Spleen (tissue), 11 donors: Measurements from ENCODE around the gene PCDHB6. TPM values are rescaled to one million over a fixed set of nuclear protein-coding genes. Genes with fewer than 3 reads are reported as not detected.
A peak's percentile ranks its signal among the peaks of the same experiment; 100 is the strongest.
"Not testable (repeated sequence)": the region's sequence is repeated elsewhere in the genome, so short reads cannot be mapped to it uniquely, and the experiment has no call there.

Experiments used
- DNase-seq: peaks from one replicate; pipeline ENCODE4 v3.0.0-alpha.2; 2020
- H3K27ac ChIP-seq, 8 donors: fragments of 200-600 bp; sonication (generic) in 7 of 8; 1 replicate in 4 of 8; 2 replicates in 4 of 8; pipeline versions ENCODE4 v1.5.0 to v1.8.0; 2016 to 2021; ENCODE audit warnings: inconsistent platforms in 4 of 8, mild to moderate bottlenecking in 4 of 8, moderate library complexity in 1 of 8
- H3K27me3 ChIP-seq, 7 donors: fragments of 200-600 bp; sonication (generic) in 6 of 7; replicated peaks in 1 of 7; 1 replicate in 4 of 7; 2 replicates in 3 of 7; pipeline versions ENCODE4 v1.5.0 to v1.8.0; 2016 to 2021; ENCODE audit warnings: inconsistent platforms in 3 of 7, mild to moderate bottlenecking in 1 of 7
- H3K36me3 ChIP-seq, 6 donors: fragments of 200-600 bp; sonication (generic) in 5 of 6; 1 replicate in 4 of 6; 2 replicates in 2 of 6; pipeline versions ENCODE4 v1.5.0 to v1.8.0; 2016 to 2021; ENCODE audit warnings: inconsistent platforms in 2 of 6
- H3K4me1 ChIP-seq, 6 donors: fragments of 200-600 bp; sonication (generic) in 5 of 6; 1 replicate in 3 of 6; 2 replicates in 3 of 6; pipeline versions ENCODE4 v1.5.0 to v1.8.0; 2016 to 2021; ENCODE audit warnings: inconsistent platforms in 3 of 6
- H3K4me3 ChIP-seq, 8 donors: fragments of 200-600 bp; sonication (generic) in 7 of 8; 1 replicate in 4 of 8; 2 replicates in 4 of 8; pipeline versions ENCODE4 v1.5.0 to v1.8.0; 2016 to 2021; ENCODE audit warnings: inconsistent platforms in 4 of 8, mild to moderate bottlenecking in 4 of 8, moderate library complexity in 2 of 8
- H3K9me3 ChIP-seq, 8 donors: fragments of 200-600 bp; sonication (generic) in 7 of 8; 1 replicate in 4 of 8; 2 replicates in 4 of 8; pipeline versions ENCODE4 v1.5.0 to v1.8.0; 2016 to 2021; ENCODE audit warnings: inconsistent platforms in 4 of 8
- POLR2A ChIP-seq, 3 donors: fragments of 450-650 bp; IDR thresholded peaks; one replicate each; pipeline ENCODE4 v1.5.1; 2017; ENCODE audit warnings: antibody characterized with exemption in 3 of 3, mild to moderate bottlenecking in 1 of 3
- POLR2AphosphoS5 ChIP-seq, 3 donors: sonication (generic); formaldehyde crosslinking; IDR thresholded peaks; one replicate each; pipeline ENCODE4 v1.5.1; 2017; ENCODE audit warnings: antibody characterized with exemption in 3 of 3
- WGBS, 5 donors: extraction: QIAGEN DNeasy Blood & Tissue Kit in 3 of 5; methylation state at CpG; one replicate each; pipeline versions ENCODE4 v1.1.5 to v1.1.7; 2013 to 2018; 5-methylcytosine and 5-hydroxymethylcytosine counted together
- intact Hi-C: fragments of 100-400 bp; cut with DNase I; formaldehyde crosslinking; loops from one replicate; pipeline ENCODE4 v1.15.0; 2023; ENCODE audit warnings: low total_unique reads
- polyA plus RNA-seq, 3 donors: library from polyadenylated mRNA; stranded (reverse); fragments of 200-250 nt; gene quantifications; one replicate each; pipeline ENCODE4 v1.2.1, GENCODE V29; 2013
- total RNA-seq, 7 donors: library from RNA; depleted of rRNA in 3 of 7; stranded (reverse); fragments of >200 nt in 3 of 7; fragmentation: NEBNext Ultra II Directional in 4 of 7; extraction: Animal tissue kit (Norgen Biotek cat#: 25700) in 4 of 7; gene quantifications; one replicate each; pipeline versions ENCODE4 v1.1.0 to v1.2.1, GENCODE V29; 2016 to 2021
- TF ChIP-seq, protein P1 (sequence below), 11 experiments: fragments of 200-600 bp in 7 of 11; fragments of 450-650 bp in 4 of 11; sonication (generic) in 4 of 11; IDR thresholded peaks in 8 of 11; conservative IDR thresholded peaks in 3 of 11; 1 replicate in 7 of 11; 2 replicates in 4 of 11; pipeline versions ENCODE4 v1.4.0 to v1.8.0; 2016 to 2021; ENCODE audit warnings: antibody characterized with exemption in 11 of 11, inconsistent platforms in 4 of 11, mild to moderate bottlenecking in 1 of 11
- donor health status: healthy with polysubstance abuse.
- donor health status: DM: no; HTN: no; CAD: no; lungs with moderate emphysema.
- donor health status: DM: no; HTN: no; CAD: no.
- donor health status: Bipolar disorder and iron deficiency.
- donor health status: healthy.
- donor health status: DM: no; HTN: no; CAD: no.
- donor health status: DM: yes; HTN: yes; CAD: no.

PCDHB6 gene
- total and polyA plus RNA-seq, 10 donors = 0.02 to 1.1 (median 0.61) TPM

GRCh38 chr5:141180313-141180712 lies 30.5 kb downstream of the PCDHB6 start:
- Histone ChIP-seq H3K9me3 (peaks cover 0 to 77% (median 60%) of the 10 kb centered on the region in 8 donors), H3K27me3 (peaks cover 0 to 90% (median 11%) of the 10 kb centered on the region in 7 donors), H3K36me3 (no peaks in the 10 kb centered on the region), H3K27ac (no peak overlapping the region), H3K4me1 (no peaks in the 10 kb centered on the region), H3K4me3 (no peak overlapping the region)
- DNase-seq = no peak
- intact Hi-C loops = no loop called here
- WGBS, 5 donors = 36 to 80% (median 43%) methylated on average over 1 of the region's 1 CpG
- TF ChIP-seq POLR2AphosphoS5 (IDR thresholded peaks at IDR 0.05) = no peak
- no peak for TF ChIP-seq POLR2A (IDR thresholded peaks at IDR 0.05)
- TF ChIP-seq, protein P1, sequence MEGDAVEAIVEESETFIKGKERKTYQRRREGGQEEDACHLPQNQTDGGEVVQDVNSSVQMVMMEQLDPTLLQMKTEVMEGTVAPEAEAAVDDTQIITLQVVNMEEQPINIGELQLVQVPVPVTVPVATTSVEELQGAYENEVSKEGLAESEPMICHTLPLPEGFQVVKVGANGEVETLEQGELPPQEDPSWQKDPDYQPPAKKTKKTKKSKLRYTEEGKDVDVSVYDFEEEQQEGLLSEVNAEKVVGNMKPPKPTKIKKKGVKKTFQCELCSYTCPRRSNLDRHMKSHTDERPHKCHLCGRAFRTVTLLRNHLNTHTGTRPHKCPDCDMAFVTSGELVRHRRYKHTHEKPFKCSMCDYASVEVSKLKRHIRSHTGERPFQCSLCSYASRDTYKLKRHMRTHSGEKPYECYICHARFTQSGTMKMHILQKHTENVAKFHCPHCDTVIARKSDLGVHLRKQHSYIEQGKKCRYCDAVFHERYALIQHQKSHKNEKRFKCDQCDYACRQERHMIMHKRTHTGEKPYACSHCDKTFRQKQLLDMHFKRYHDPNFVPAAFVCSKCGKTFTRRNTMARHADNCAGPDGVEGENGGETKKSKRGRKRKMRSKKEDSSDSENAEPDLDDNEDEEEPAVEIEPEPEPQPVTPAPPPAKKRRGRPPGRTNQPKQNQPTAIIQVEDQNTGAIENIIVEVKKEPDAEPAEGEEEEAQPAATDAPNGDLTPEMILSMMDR (IDR thresholded peaks at IDR 0.05 in 8 of 11, conservative IDR thresholded peaks at IDR 0.05 in 3 of 11) = no peak

GRCh38 chr5:141182248-141182647 lies 32.4 kb downstream of the PCDHB6 start, which contains the start of gene PCDHB16:
Gene PCDHB16 (plus strand): TSS chr5:141182387. CDS start chr5:141182560, 173 bp downstream.
- 16 to 19% (median 17%) methylated on average over 13 of the region's 13 CpGs for WGBS, 5 donors
- peak within 1 kb of the TSS in 3 of 8 donors; percentile 1 to 44 (median 26) for H3K4me3 ChIP-seq
- no peak within 1 kb of the TSS for H3K27ac ChIP-seq

DNA sequence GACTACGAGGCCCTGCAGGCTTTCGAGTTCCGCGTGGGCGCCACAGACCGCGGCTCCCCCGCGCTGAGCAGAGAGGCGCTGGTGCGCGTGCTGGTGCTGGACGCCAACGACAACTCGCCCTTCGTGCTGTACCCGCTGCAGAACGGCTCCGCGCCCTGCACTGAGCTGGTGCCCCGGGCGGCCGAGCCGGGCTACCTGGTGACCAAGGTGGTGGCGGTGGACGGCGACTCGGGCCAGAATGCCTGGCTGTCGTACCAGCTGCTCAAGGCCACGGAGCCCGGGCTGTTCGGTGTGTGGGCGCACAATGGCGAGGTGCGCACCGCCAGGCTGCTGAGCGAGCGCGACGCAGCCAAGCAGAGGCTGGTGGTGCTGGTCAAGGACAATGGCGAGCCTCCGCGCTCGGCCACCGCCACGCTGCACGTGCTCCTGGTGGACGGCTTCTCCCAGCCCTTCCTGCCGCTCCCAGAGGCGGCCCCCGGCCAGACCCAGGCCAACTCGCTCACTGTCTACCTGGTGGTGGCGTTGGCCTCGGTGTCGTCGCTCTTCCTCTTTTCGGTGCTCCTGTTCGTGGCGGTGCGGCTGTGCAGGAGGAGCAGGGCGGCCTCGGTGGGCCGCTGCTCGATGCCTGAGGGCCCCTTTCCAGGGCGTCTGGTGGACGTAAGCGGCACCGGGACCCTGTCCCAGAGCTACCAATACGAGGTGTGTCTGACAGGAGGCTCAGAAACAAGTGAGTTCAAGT lies 34.4 kb downstream of the PCDHB6 start:
- Histone ChIP-seq H3K9me3 (peaks cover 0 to 73% (median 55%) of the 10 kb centered on the region in 8 donors), H3K27me3 (peaks cover 0 to 80% (median 8%) of the 10 kb centered on the region in 7 donors)
- intact Hi-C loops, H3K27ac ChIP-seq, DNase-seq, H3K4me1 ChIP-seq, H3K36me3 ChIP-seq, H3K4me3 ChIP-seq: not testable (repeated sequence)
- 24 to 46% (median 36%) methylated on average over 9 to 58 of the region's 69 CpGs for WGBS, 5 donors

More at GRCh38 chr5:141182248-141182647, 32.4 kb downstream of the PCDHB6 start, which contains the start of gene PCDHB16:
- Histone ChIP-seq H3K9me3 (peaks cover 0 to 73% (median 55%) of the 10 kb centered on the region in 8 donors), H3K4me1 (no peaks in the 10 kb centered on the region), H3K27me3 (peaks cover 0 to 82% (median 11%) of the 10 kb centered on the region in 7 donors), H3K36me3 (no peaks in the 10 kb centered on the region)
- TF ChIP-seq, protein P1 (IDR thresholded peaks at IDR 0.05 in 8 of 11, conservative IDR thresholded peaks at IDR 0.05 in 3 of 11) = no peak
- TF ChIP-seq POLR2A (IDR thresholded peaks at IDR 0.05) (no peak), POLR2AphosphoS5 (IDR thresholded peaks at IDR 0.05) (no peak)
- DNase-seq = no peak
- intact Hi-C loops = no loop called here

- Histone ChIP-seq H3K36me3 (no peaks in the 10 kb centered on the region), H3K4me3 (peak within 1 kb of the TSS in 1 of 8 donors; percentile 45), H3K27me3 (peaks cover 0 to 85% (median 0%) of the 10 kb centered on the region in 7 donors), H3K27ac (no peak within 1 kb of the TSS), H3K4me1 (no peaks in the 10 kb centered on the region), H3K9me3 (peaks cover 0 to 85% (median 64%) of the 10 kb centered on the region in 8 donors)
- DNase-seq = no peak
- intact Hi-C loops = no loop called here
- WGBS, 5 donors = 16 to 21% (median 21%) methylated on average over 9 of the region's 9 CpGs
- TF ChIP-seq POLR2AphosphoS5 (IDR thresholded peaks at IDR 0.05) (no peak), POLR2A (IDR thresholded peaks at IDR 0.05) (no peak)
- TF ChIP-seq, protein P1 (IDR thresholded peaks at IDR 0.05 in 8 of 11, conservative IDR thresholded peaks at IDR 0.05 in 3 of 11) = peak in 6 of 11 experiments; percentile 16 to 50 (median 37)
Observed at GRCh38 chr5:141186897-141187512, 37.1 kb downstream of the PCDHB6 start, which contains the start of gene PCDHB9. Gene PCDHB9 (plus strand): TSS chr5:141187161. CDS start chr5:141187319, 158 bp downstream.

- Histone ChIP-seq H3K9me3 (peaks cover 0 to 83% (median 58%) of the 10 kb centered on the region in 8 donors), H3K27me3 (peaks cover 0 to 80% (median 0%) of the 10 kb centered on the region in 7 donors)
- H3K4me1 ChIP-seq, intact Hi-C loops, H3K27ac ChIP-seq, H3K4me3 ChIP-seq, H3K36me3 ChIP-seq, DNase-seq: not testable (repeated sequence)
- 33 to 43% (median 36%) methylated on average over 10 to 34 of the region's 37 CpGs; no CpG with 5 or more reads in 1 of the 5 donors for WGBS, 5 donors
Observed at GRCh38 chr5:141188682-141189081, 38.8 kb downstream of the PCDHB6 start.

DNA sequence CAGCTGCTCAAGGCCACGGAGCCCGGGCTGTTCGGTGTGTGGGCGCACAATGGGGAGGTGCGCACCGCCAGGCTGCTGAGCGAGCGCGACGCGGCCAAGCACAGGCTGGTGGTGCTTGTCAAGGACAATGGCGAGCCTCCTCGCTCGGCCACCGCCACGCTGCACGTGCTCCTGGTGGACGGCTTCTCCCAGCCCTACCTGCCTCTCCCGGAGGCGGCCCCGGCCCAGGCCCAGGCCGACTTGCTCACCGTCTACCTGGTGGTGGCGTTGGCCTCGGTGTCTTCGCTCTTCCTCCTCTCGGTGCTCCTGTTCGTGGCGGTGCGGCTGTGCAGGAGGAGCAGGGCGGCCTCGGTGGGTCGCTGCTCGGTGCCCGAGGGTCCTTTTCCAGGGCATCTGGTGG lies 39.3 kb downstream of the PCDHB6 start:
- H3K27ac ChIP-seq, intact Hi-C loops, H3K4me3 ChIP-seq, H3K36me3 ChIP-seq, H3K4me1 ChIP-seq, DNase-seq: not testable (repeated sequence)
- WGBS, 5 donors = 26 to 40% (median 36%) methylated on average over 7 to 32 of the region's 35 CpGs
- Histone ChIP-seq H3K27me3 (peaks cover 0 to 78% (median 0%) of the 10 kb centered on the region in 7 donors), H3K9me3 (peaks cover 0 to 83% (median 57%) of the 10 kb centered on the region in 8 donors)
